ENCODE data around the gene PRMT7. TPM values are rescaled to one million over a fixed set of nuclear protein-coding genes. Genes with fewer than 3 reads are reported as not detected.

The PRMT7 gene
- total RNA-seq, 2 experiments from 2014 or later = 60.9 to 73.9 TPM

DNA sequence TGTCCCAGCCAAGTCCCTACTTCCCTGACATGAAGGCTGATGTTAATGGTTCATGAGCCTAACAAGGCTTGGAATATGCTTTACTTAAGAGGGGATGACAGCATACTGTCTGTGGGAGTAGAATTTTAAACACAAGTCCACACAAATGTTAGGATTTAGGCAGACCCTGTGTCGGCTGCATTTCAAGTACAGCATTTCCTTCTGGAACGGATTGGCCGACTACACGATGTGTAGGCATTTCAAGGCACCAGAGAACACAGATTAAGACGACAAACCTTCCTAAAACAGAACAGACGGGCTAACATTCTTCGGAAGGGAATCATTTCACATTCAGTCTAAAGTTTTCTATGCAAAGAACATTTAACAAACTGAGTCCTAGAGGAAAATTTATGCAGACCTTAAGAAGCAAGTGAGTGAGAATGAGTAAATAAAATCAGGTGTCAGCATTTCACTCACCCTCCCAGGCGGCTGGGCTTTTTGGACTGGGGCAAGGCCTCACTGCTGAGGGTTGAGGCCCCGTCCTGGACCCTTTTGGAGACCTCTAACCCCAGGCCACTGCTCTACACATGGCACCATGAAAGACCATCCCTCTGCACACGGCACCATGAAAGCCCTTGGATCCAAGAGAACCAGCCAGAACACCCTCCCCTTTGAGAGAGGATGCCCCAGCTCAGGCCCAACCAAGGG, 70.0 kb downstream of the PRMT7 start:
- H3K4me3 Mint-ChIP-seq = no peak overlapping the region
- ATAC-seq (no peak), DNase-seq (no peak)
- peaks cover 22% of the 10 kb centered on the region for H3K27me3 Mint-ChIP-seq
- no peaks in the 10 kb centered on the region for H3K9me3 Mint-ChIP-seq (ENCODE audit: low read depth)
- no peaks in the 10 kb centered on the region for H3K36me3 Mint-ChIP-seq
- peaks cover 14% of the 10 kb centered on the region for H3K4me1 Mint-ChIP-seq
- H3K27ac Mint-ChIP-seq = no peak overlapping the region
- CTCF ChIA-PET = interaction anchor here (1.4 to 1.7 kb wide), 3 partner anchors 16 to 140 kb away, joined by 3 to 5 read pairs (median 5); no protein-coding TSS in a partner anchor

GRCh38 chr16:68381363-68381724, 70.5 kb downstream of the PRMT7 start:
- H3K36me3 Mint-ChIP-seq = no peaks in the 10 kb centered on the region
- CTCF ChIA-PET = interaction anchor here (1.1 to 1.7 kb wide), 5 partner anchors 11 to 139 kb away, joined by 3 to 6 read pairs (median 5); no protein-coding TSS in a partner anchor
- H3K27ac Mint-ChIP-seq = no peak overlapping the region
- peaks cover 19% of the 10 kb centered on the region for H3K27me3 Mint-ChIP-seq
- no peak overlapping the region for H3K4me3 Mint-ChIP-seq
- H3K4me1 Mint-ChIP-seq = peaks cover 14% of the 10 kb centered on the region
- DNase-seq (no peak), ATAC-seq (no peak)
- H3K9me3 Mint-ChIP-seq (ENCODE audit: low read depth) = no peaks in the 10 kb centered on the region

DNA sequence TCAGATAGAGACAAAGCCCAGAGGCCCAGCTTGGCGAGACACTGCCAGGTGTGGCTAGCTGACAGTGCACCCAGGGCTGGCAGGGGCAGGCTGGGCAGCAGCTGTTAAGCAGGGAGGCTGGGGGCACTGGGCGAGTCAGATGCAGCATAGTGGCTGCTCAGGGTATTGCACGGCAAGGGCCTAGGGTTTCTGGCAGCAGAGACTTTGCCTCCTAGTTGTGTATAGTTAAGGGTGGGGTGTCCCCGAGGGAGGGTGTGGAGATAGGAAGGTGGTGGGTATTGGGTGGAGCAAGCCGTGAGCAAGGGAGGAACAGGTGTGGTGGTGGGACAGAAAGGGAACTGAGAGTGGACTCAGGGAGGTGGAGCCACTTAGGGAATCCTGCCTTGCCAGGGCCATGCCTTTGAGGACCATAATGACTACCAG, 71.5 kb downstream of the PRMT7 start:
- CTCF ChIA-PET = interaction anchor here (1.1 to 1.7 kb wide), 5 partner anchors 12 to 138 kb away, joined by 3 to 6 read pairs (median 5); no protein-coding TSS in a partner anchor
- H3K4me3 Mint-ChIP-seq = no peak overlapping the region
- H3K4me1 Mint-ChIP-seq = peaks cover 14% of the 10 kb centered on the region
- ATAC-seq (peak; percentile 40), DNase-seq (no peak)
- H3K36me3 Mint-ChIP-seq = no peaks in the 10 kb centered on the region
- H3K27ac Mint-ChIP-seq = no peak overlapping the region
- H3K27me3 Mint-ChIP-seq = peaks cover 18% of the 10 kb centered on the region
- no peaks in the 10 kb centered on the region for H3K9me3 Mint-ChIP-seq (ENCODE audit: low read depth)

- H3K27ac Mint-ChIP-seq = no peak overlapping the region
- CTCF ChIA-PET = interaction anchor here (0.9 to 1.4 kb wide), 5 partner anchors 11 to 137 kb away, joined by 3 to 7 read pairs (median 3); no protein-coding TSS in a partner anchor
- peaks cover 12% of the 10 kb centered on the region for H3K4me1 Mint-ChIP-seq
These were observed 73.0 kb downstream of the PRMT7 start for GRCh38 chr16:68383858-68384257.

GRCh38 chr16:68384288-68385161, 73.7 kb downstream of the PRMT7 start:
- CTCF ChIA-PET = interaction anchor here (0.9 to 1.4 kb wide), 5 partner anchors 11 to 136 kb away, joined by 3 to 7 read pairs (median 3); no protein-coding TSS in a partner anchor
- DNase-seq (no peak), ATAC-seq (no peak)
- peaks cover 6% of the 10 kb centered on the region for H3K4me1 Mint-ChIP-seq
- no peak overlapping the region for H3K4me3 Mint-ChIP-seq
- H3K27ac Mint-ChIP-seq = no peak overlapping the region
- peaks cover 18% of the 10 kb centered on the region for H3K27me3 Mint-ChIP-seq
- H3K9me3 Mint-ChIP-seq (ENCODE audit: low read depth) = no peaks in the 10 kb centered on the region
- H3K36me3 Mint-ChIP-seq = no peaks in the 10 kb centered on the region

More at GRCh38 chr16:68383858-68384257, 73.0 kb downstream of the PRMT7 start:
- DNase-seq (no peak), ATAC-seq (no peak)
- Mint-ChIP-seq H3K9me3 (ENCODE audit: low read depth) (no peaks in the 10 kb centered on the region), H3K36me3 (no peaks in the 10 kb centered on the region), H3K27me3 (peaks cover 22% of the 10 kb centered on the region), H3K4me3 (no peak overlapping the region)

- Mint-ChIP-seq H3K4me3 (no peak overlapping the region), H3K4me1 (peaks cover 5% of the 10 kb centered on the region), H3K27ac (no peak overlapping the region), H3K27me3 (peaks cover 18% of the 10 kb centered on the region), H3K9me3 (ENCODE audit: low read depth) (no peaks in the 10 kb centered on the region), H3K36me3 (no peaks in the 10 kb centered on the region)
- ATAC-seq (no peak), DNase-seq (no peak)
- CTCF ChIA-PET = interaction anchor here (1.4 kb wide), 1 partner anchor 11 kb away, joined by 7 read pairs; no protein-coding TSS in a partner anchor
These were observed 74.6 kb downstream of the PRMT7 start for GRCh38 chr16:68385371-68385770.

DNA sequence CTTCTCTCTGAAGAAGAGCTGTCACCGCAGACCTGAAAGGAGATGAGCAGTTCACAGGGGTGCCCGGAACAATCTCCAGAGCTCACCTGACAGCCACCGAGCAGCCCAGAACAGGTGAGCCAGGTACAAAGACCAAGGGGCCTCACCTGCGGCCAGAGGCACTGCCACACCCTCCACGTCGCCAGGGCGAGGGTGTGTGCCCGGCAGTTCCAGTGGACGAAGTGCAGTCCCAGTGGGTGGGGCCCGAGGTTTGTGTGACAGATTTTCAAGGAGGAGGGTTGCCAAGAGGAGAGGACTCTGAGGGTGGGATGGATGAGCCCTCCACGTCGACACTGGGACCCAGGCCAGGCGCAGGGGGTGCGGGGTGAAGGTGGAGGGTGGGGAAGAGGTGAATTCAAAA, 75.8 kb downstream of the PRMT7 start:
- H3K4me1 Mint-ChIP-seq = peaks cover 5% of the 10 kb centered on the region
- H3K36me3 Mint-ChIP-seq = no peaks in the 10 kb centered on the region
- no peak overlapping the region for H3K4me3 Mint-ChIP-seq
- CTCF ChIA-PET = interaction anchor here (1.4 kb wide), 1 partner anchor 10 kb away, joined by 4 read pairs; no protein-coding TSS in a partner anchor
- H3K27ac Mint-ChIP-seq = no peak overlapping the region
- no peak for DNase-seq
- no peaks in the 10 kb centered on the region for H3K9me3 Mint-ChIP-seq (ENCODE audit: low read depth)
- peaks cover 20% of the 10 kb centered on the region for H3K27me3 Mint-ChIP-seq
- ATAC-seq = no peak

GRCh38 chr16:68387301-68387700, 76.5 kb downstream of the PRMT7 start:
- CTCF ChIA-PET = no interaction called here
- H3K36me3 Mint-ChIP-seq = no peaks in the 10 kb centered on the region
- no peaks in the 10 kb centered on the region for H3K9me3 Mint-ChIP-seq (ENCODE audit: low read depth)
- peaks cover 5% of the 10 kb centered on the region for H3K4me1 Mint-ChIP-seq
- no peak for DNase-seq
- no peak overlapping the region for H3K27ac Mint-ChIP-seq
- peaks cover 20% of the 10 kb centered on the region for H3K27me3 Mint-ChIP-seq
- peak; percentile 23 for ATAC-seq
- H3K4me3 Mint-ChIP-seq = no peak overlapping the region

- no peak overlapping the region for H3K27ac Mint-ChIP-seq
- CTCF ChIA-PET = interaction anchor here (1.1 kb wide), 1 partner anchor 18 kb away, joined by 3 read pairs; no protein-coding TSS in a partner anchor
- ATAC-seq (no peak), DNase-seq (no peak)
- no peak overlapping the region for H3K4me3 Mint-ChIP-seq
- H3K36me3 Mint-ChIP-seq = no peaks in the 10 kb centered on the region
- no peaks in the 10 kb centered on the region for H3K9me3 Mint-ChIP-seq (ENCODE audit: low read depth)
- H3K27me3 Mint-ChIP-seq = peaks cover 20% of the 10 kb centered on the region
- H3K4me1 Mint-ChIP-seq = peaks cover 5% of the 10 kb centered on the region
These were observed 77.3 kb downstream of the PRMT7 start for GRCh38 chr16:68388124-68388523.

- no peak overlapping the region for H3K27ac Mint-ChIP-seq
- H3K9me3 Mint-ChIP-seq (ENCODE audit: low read depth) = no peaks in the 10 kb centered on the region
- no peak for DNase-seq
- no peak for ATAC-seq
- H3K27me3 Mint-ChIP-seq = peaks cover 27% of the 10 kb centered on the region
- H3K36me3 Mint-ChIP-seq = no peaks in the 10 kb centered on the region
- H3K4me1 Mint-ChIP-seq = peaks cover 5% of the 10 kb centered on the region
- no peak overlapping the region for H3K4me3 Mint-ChIP-seq
- CTCF ChIA-PET = interaction anchor here (1.1 kb wide), 1 partner anchor 19 kb away, joined by 3 read pairs; no protein-coding TSS in a partner anchor
These were observed 78.2 kb downstream of the PRMT7 start for GRCh38 chr16:68389006-68389405.

DNA sequence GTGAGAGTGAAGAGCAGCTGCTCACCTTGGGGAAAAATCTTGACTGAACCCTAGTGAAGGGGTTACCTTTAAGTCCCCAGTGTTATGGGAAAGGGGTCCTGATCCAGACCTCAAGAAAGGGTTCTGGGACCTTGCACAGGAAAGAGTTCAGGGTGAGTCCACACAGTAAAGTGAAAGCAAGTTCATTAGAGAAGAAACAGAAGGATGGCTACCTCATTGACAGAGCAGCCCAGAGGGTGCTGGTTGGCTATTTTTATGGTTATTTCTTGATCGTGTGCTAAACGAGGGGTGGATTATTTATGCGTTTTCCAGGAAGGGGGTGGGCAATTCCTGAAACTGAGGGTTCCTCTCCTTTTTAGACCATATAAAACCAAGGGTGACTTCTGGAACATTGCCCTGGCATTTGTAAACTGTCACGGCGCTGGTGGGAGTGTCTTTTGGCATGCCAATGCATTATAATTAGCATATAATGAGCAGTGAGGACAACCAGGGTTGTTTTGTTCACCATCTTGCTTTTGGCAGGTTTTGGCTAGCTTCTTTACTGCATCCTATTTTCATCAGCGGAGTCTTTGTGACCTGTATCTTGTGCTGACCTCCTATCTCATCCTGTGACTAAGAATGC, 79.0 kb downstream of the PRMT7 start:
- H3K27ac Mint-ChIP-seq = no peak overlapping the region
- peaks cover 29% of the 10 kb centered on the region for H3K27me3 Mint-ChIP-seq
- ATAC-seq (no peak), DNase-seq (no peak)
- no peaks in the 10 kb centered on the region for H3K36me3 Mint-ChIP-seq
- no peaks in the 10 kb centered on the region for H3K9me3 Mint-ChIP-seq (ENCODE audit: low read depth)
- peaks cover 5% of the 10 kb centered on the region for H3K4me1 Mint-ChIP-seq
- no peak overlapping the region for H3K4me3 Mint-ChIP-seq
- CTCF ChIA-PET = no interaction called here

- no peaks in the 10 kb centered on the region for H3K9me3 Mint-ChIP-seq (ENCODE audit: low read depth)
- no peaks in the 10 kb centered on the region for H3K36me3 Mint-ChIP-seq
- DNase-seq (no peak), ATAC-seq (no peak)
- no peak overlapping the region for H3K4me3 Mint-ChIP-seq
- CTCF ChIA-PET = interaction anchor here (1.5 to 9.4 kb wide), 2 partner anchors 24 to 64 kb away, joined by 3 to 45 read pairs; no protein-coding TSS in a partner anchor
- no peak overlapping the region for H3K27ac Mint-ChIP-seq
- H3K4me1 Mint-ChIP-seq = peaks cover 14% of the 10 kb centered on the region
- H3K27me3 Mint-ChIP-seq = peaks cover 27% of the 10 kb centered on the region
These were observed 82.5 kb downstream of the PRMT7 start for GRCh38 chr16:68393333-68393732.

Measured in activated CD8-positive, alpha-beta memory T cell treated with anti-CD3 and anti-CD28 coated beads, Interleukin-2, amount 10 ng/mL, durations not matched to agents 7 days and 5 days (primary cell).